ENCODE measurements around the gene FRMD1. TPM values are rescaled to one million over a fixed set of nuclear protein-coding genes. Genes with fewer than 3 reads are reported as not detected.

The FRMD1 gene
- 0.57 to 0.98 TPM (median 0.69 TPM) in 3 replicates for total RNA-seq (2021)
- percentile 16 among the genes with signal in this experiment for Bru-seq, nascent RNA
- long read RNA-seq, experiment 1, partial matches to known transcripts, result 0 of 4 reads
- long read RNA-seq, experiment 1, other reads (novel, unspliced or antisense), result 4 of 4 reads
- long read RNA-seq, experiment 2, result 0 reads
- long read RNA-seq, experiment 3, result 0 reads

DNA sequence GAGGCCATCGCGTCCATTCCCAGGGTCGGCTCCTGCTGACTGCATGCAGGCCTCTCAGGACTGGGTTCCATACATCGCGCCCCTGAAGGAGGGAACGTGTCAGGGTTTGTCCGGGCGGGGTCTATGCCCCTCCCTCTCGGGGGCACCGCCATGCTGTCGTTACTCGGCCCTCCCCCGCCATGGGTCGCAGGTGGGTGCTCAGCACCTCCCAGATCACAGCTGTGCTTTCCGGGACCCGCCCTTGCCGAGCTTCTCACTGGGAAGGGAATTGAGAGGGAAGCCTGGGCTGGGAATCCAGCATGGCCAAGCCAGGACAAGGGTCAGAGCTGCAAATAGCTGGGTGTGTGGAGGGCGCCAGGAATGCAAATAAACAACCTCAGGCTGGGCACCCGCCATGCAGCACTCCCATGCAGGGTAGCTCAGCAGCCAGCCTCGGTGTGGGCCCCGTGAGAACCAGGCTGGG, at the start of gene FRMD1:
TSS of gene FRMD1 (minus strand) at position 270 of the 463 bp plus-strand sequence. CDS start at position 152, 118 bp downstream.
- TF ChIP-seq CREB1 (CRISPR knock-in tag; IDR thresholded peaks at IDR 0.05) (no peak), ZNF671 (CRISPR knock-in tag; IDR thresholded peaks at IDR 0.05) (no peak), GTF2I (CRISPR knock-in tag; conservative IDR thresholded peaks at IDR 0.05) (no peak), CREM (CRISPR knock-in tag; IDR thresholded peaks at IDR 0.05) (no peak), ZNF232 (CRISPR knock-in tag; IDR thresholded peaks at IDR 0.05) (no peak), FOXP1 (CRISPR knock-in tag; IDR thresholded peaks at IDR 0.05; ENCODE audit: borderline replicate concordance) (no peak), OVOL2 (CRISPR knock-in tag; IDR thresholded peaks at IDR 0.05; ENCODE audit: borderline replicate concordance) (no peak)
- TF ChIP-seq, protein P1, sequence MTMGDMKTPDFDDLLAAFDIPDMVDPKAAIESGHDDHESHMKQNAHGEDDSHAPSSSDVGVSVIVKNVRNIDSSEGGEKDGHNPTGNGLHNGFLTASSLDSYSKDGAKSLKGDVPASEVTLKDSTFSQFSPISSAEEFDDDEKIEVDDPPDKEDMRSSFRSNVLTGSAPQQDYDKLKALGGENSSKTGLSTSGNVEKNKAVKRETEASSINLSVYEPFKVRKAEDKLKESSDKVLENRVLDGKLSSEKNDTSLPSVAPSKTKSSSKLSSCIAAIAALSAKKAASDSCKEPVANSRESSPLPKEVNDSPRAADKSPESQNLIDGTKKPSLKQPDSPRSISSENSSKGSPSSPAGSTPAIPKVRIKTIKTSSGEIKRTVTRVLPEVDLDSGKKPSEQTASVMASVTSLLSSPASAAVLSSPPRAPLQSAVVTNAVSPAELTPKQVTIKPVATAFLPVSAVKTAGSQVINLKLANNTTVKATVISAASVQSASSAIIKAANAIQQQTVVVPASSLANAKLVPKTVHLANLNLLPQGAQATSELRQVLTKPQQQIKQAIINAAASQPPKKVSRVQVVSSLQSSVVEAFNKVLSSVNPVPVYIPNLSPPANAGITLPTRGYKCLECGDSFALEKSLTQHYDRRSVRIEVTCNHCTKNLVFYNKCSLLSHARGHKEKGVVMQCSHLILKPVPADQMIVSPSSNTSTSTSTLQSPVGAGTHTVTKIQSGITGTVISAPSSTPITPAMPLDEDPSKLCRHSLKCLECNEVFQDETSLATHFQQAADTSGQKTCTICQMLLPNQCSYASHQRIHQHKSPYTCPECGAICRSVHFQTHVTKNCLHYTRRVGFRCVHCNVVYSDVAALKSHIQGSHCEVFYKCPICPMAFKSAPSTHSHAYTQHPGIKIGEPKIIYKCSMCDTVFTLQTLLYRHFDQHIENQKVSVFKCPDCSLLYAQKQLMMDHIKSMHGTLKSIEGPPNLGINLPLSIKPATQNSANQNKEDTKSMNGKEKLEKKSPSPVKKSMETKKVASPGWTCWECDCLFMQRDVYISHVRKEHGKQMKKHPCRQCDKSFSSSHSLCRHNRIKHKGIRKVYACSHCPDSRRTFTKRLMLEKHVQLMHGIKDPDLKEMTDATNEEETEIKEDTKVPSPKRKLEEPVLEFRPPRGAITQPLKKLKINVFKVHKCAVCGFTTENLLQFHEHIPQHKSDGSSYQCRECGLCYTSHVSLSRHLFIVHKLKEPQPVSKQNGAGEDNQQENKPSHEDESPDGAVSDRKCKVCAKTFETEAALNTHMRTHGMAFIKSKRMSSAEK (CRISPR knock-in tag; IDR thresholded peaks at IDR 0.05; ENCODE audit: borderline replicate concordance), result no peak
- TF ChIP-seq, protein P2, sequence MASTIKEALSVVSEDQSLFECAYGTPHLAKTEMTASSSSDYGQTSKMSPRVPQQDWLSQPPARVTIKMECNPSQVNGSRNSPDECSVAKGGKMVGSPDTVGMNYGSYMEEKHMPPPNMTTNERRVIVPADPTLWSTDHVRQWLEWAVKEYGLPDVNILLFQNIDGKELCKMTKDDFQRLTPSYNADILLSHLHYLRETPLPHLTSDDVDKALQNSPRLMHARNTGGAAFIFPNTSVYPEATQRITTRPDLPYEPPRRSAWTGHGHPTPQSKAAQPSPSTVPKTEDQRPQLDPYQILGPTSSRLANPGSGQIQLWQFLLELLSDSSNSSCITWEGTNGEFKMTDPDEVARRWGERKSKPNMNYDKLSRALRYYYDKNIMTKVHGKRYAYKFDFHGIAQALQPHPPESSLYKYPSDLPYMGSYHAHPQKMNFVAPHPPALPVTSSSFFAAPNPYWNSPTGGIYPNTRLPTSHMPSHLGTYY (CRISPR knock-in tag; IDR thresholded peaks at IDR 0.05), result no peak
- Mint-ChIP-seq H3K4me1 (peaks cover 15% of the 10 kb centered on the region), H3K27me3 (ENCODE audit: low read depth) (no peaks in the 10 kb centered on the region; the same call in 1 of the 2 replicates), H3K4me3 (no peak within 1 kb of the TSS), H3K9me3 (no peaks in the 10 kb centered on the region), H3K36me3 (no peaks in the 10 kb centered on the region), H3K27ac (no peak within 1 kb of the TSS)
- no peak for DNase-seq (ENCODE audit: low spot score)
- ATAC-seq, result no peak
- POLR2A ChIA-PET, result no interaction called here
- CTCF ChIA-PET, result no interaction called here

DNA sequence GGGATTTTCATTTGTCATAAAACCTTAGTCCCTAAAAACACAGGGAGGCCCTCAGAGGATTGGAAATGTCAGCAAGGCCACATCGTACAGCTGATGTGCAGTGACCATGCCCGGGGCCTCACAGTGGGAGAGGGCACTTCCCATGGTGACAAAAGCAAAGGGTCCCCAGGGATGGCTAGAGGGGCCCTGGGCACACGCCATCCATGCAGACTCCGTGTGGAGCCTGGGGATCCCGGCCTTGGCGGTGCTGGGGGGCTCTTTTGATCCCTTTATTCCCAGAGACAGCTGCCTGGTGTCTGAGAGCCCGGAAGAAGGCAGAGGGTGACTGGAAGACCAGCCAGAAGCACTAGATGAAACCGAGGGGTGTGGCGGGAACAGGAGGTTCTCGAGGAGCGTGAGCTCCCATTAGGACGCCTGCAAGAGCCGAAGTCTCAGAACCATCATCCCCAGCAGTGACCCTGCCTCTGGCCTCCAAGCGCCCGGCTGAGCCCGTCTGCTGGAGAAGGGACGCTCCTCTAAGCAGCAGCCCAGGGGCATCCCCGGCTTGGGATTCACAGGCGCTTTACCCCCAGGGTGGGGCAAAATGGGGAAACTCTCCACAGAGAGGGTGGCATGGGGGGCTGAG, 49.1 kb upstream of the FRMD1 start:
- H3K36me3 Mint-ChIP-seq, result no peaks in the 10 kb centered on the region
- ATAC-seq, result no peak
- peaks cover 1% of the 10 kb centered on the region for H3K9me3 Mint-ChIP-seq
- POLR2A ChIA-PET, result no interaction called here
- peaks cover 18% of the 10 kb centered on the region for H3K27me3 Mint-ChIP-seq (ENCODE audit: low read depth)
- no peak for DNase-seq (ENCODE audit: low spot score)
- H3K4me1 Mint-ChIP-seq, result peaks cover 41% of the 10 kb centered on the region
- H3K4me3 Mint-ChIP-seq, result no peak overlapping the region
- CTCF ChIA-PET, result no interaction called here
- H3K27ac Mint-ChIP-seq, result no peak overlapping the region
- TF ChIP-seq CREB1 (CRISPR knock-in tag; IDR thresholded peaks at IDR 0.05) (no peak), FOXJ3 (CRISPR knock-in tag; IDR thresholded peaks at IDR 0.05; ENCODE audit: borderline replicate concordance) (no peak), ESRRA (CRISPR knock-in tag; IDR thresholded peaks at IDR 0.05; ENCODE audit: borderline replicate concordance) (no peak), ZNF219 (CRISPR knock-in tag; IDR thresholded peaks at IDR 0.05; ENCODE audit: borderline replicate concordance) (no peak), ZBTB21 (CRISPR knock-in tag; IDR thresholded peaks at IDR 0.05; ENCODE audit: borderline replicate concordance) (no peak)
- TF ChIP-seq, protein P3, sequence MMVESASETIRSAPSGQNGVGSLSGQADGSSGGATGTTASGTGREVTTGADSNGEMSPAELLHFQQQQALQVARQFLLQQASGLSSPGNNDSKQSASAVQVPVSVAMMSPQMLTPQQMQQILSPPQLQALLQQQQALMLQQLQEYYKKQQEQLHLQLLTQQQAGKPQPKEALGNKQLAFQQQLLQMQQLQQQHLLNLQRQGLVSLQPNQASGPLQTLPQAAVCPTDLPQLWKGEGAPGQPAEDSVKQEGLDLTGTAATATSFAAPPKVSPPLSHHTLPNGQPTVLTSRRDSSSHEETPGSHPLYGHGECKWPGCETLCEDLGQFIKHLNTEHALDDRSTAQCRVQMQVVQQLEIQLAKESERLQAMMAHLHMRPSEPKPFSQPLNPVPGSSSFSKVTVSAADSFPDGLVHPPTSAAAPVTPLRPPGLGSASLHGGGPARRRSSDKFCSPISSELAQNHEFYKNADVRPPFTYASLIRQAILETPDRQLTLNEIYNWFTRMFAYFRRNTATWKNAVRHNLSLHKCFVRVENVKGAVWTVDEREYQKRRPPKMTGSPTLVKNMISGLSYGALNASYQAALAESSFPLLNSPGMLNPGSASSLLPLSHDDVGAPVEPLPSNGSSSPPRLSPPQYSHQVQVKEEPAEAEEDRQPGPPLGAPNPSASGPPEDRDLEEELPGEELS (CRISPR knock-in tag; IDR thresholded peaks at IDR 0.05), result no peak
- TF ChIP-seq, protein P4, sequence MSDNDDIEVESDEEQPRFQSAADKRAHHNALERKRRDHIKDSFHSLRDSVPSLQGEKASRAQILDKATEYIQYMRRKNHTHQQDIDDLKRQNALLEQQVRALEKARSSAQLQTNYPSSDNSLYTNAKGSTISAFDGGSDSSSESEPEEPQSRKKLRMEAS (CRISPR knock-in tag; IDR thresholded peaks at IDR 0.05), result no peak
- TF ChIP-seq, protein P5, sequence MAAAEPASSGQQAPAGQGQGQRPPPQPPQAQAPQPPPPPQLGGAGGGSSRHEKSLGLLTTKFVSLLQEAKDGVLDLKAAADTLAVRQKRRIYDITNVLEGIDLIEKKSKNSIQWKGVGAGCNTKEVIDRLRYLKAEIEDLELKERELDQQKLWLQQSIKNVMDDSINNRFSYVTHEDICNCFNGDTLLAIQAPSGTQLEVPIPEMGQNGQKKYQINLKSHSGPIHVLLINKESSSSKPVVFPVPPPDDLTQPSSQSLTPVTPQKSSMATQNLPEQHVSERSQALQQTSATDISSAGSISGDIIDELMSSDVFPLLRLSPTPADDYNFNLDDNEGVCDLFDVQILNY (CRISPR knock-in tag; IDR thresholded peaks at IDR 0.05), result no peak
